Esophagus muscularis mucosa (tissue), 4 donors: Measurements from ENCODE around the gene CRYM. TPM values are rescaled to one million over a fixed set of nuclear protein-coding genes. Genes with fewer than 3 reads are reported as not detected.
"Not testable (repeated sequence)": the region's sequence is repeated elsewhere in the genome, so short reads cannot be mapped to it uniquely, and the experiment has no call there.

Experiments
- DNase-seq: peaks from one replicate; pipeline ENCODE4 v3.0.0-alpha.2; 2017; ENCODE audit errors: extremely low spot score
- H3K27ac ChIP-seq, 4 donors: fragments of 200-600 bp; sonication (generic); replicated peaks in 1 of 4; 1 replicate in 3 of 4; 2 replicates in 1 of 4; pipeline ENCODE4 v1.5.1; 2016 to 2019; ENCODE audit warnings: mild to moderate bottlenecking in 1 of 4
- H3K27me3 ChIP-seq, 4 donors: fragments of 200-600 bp; sonication (generic); one replicate each; pipeline versions ENCODE4 v1.5.1 to v1.6.0; 2016 to 2019
- H3K36me3 ChIP-seq, 4 donors: fragments of 200-600 bp; sonication (generic); one replicate each; pipeline ENCODE4 v1.5.1; 2016 to 2019
- H3K4me1 ChIP-seq, 4 donors: fragments of 200-600 bp; sonication (generic); one replicate each; pipeline ENCODE4 v1.5.1; 2016 to 2019
- H3K4me3 ChIP-seq, 4 donors: fragments of 200-600 bp; sonication (generic); 1 replicate in 2 of 4; 2 replicates in 2 of 4; pipeline ENCODE4 v1.5.1; 2016 to 2019; ENCODE audit warnings: mild to moderate bottlenecking in 4 of 4, moderate library complexity in 1 of 4
- H3K9me3 ChIP-seq, 4 donors: fragments of 200-600 bp; sonication (generic); 1 replicate in 3 of 4; 2 replicates in 1 of 4; pipeline ENCODE4 v1.5.1; 2016 to 2019
- CTCF ChIP-seq, 3 experiments: fragments of 200-600 bp in 2 of 3; fragments of 450-650 bp in 1 of 3; sonication (generic) in 2 of 3; IDR thresholded peaks; one replicate each; pipeline ENCODE4 v1.5.1; 2017 to 2019; ENCODE audit warnings: antibody characterized with exemption in 3 of 3, mild to moderate bottlenecking in 2 of 3, moderate library complexity in 1 of 3
- EP300 ChIP-seq: sonication (generic); formaldehyde crosslinking; IDR thresholded peaks from one replicate; pipeline ENCODE4 v1.6.1; 2017; ENCODE audit warnings: antibody characterized with exemption
- POLR2A ChIP-seq: fragments of 450-650 bp; IDR thresholded peaks from one replicate; pipeline ENCODE4 v1.6.1; 2017; ENCODE audit warnings: antibody characterized with exemption, moderate library complexity, mild to moderate bottlenecking, low read depth
- POLR2AphosphoS5 ChIP-seq, 2 donors: sonication (generic); formaldehyde crosslinking; IDR thresholded peaks; one replicate each; pipeline ENCODE4 v1.6.1; 2017; ENCODE audit warnings: antibody characterized with exemption in 2 of 2
- WGBS: methylation state at CpG from one replicate; pipeline ENCODE4 v1.1.5; 2018; 5-methylcytosine and 5-hydroxymethylcytosine counted together
- intact Hi-C: fragments of 100-400 bp; cut with DNase I; formaldehyde crosslinking; loops from one replicate; pipeline ENCODE4 v1.15.1; 2023
- total RNA-seq, 4 donors: library from RNA; depleted of rRNA; stranded (reverse); fragments of >200 nt; gene quantifications; one replicate each; pipeline versions ENCODE4 v1.1.0 to v1.2.1, GENCODE V29; 2016

Gene CRYM
- total RNA-seq, 4 donors from 2014 or later: 1.0 to 1.2 TPM; not detected in 2

DNA sequence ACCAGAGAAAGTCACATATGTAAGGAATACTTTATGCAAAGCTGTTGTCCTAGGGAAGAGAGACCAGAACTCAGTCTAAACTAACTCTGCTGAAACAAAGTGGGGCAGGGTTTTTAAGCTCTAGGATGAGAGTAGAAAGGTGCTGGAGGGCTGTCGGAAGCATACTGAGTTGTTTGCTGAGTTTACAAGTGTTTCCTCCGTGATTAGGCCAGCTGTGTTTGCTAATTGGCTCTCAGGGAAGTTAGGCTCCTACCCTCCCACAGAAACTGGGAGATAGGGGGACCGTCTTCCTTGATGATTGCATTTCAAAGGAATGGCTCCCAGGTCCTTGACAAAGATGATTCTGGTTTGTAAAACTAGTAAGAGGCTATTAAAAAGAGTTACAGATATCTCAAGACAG is 24.4 kb upstream of the CRYM start:
- Histone ChIP-seq H3K9me3 (no peaks in the 10 kb centered on the region), H3K36me3 (no peaks in the 10 kb centered on the region), H3K4me1 (peaks cover 0 to 24% (median 15%) of the 10 kb centered on the region in 4 donors), H3K4me3 (peak overlapping the region; percentile 64 to 72 (median 68)), H3K27ac (peak overlapping the region in 2 of 4 donors; percentile 81 to 82), H3K27me3 (no peaks in the 10 kb centered on the region)
- no peak for DNase-seq
- intact Hi-C loops: loop anchor here (2.0 to 5.0 kb wide), 2 partner anchors 114 to 250 kb away; no protein-coding TSS in a partner anchor
- TF ChIP-seq POLR2A (no peak), EP300 (no peak), POLR2AphosphoS5 (IDR thresholded peaks at IDR 0.05) (no peak), CTCF (IDR thresholded peaks at IDR 0.05) (no peak)
- 50% methylated on average over 3 of the region's 3 CpGs for WGBS

DNA sequence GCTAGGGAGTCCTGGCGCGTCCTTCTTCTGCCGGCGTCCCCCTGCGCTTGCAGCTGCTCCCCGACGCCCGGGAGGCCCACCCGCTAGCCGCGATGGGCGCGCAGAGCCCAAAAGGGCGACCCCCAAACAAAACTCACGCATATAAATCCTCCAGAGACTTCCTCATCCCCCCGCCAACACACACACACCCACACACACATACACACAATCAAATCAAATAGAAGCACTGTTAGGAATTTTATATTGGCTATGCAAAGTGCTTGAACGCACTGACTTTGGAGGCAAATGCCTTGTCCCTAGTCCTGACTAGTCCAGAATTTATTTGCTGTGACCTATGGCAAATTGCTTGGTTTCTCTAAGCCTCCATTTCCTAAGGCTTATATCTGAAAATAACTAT is 23.8 kb upstream of the CRYM start:
- H3K9me3 ChIP-seq: no peaks in the 10 kb centered on the region
- H3K4me1 ChIP-seq: peaks cover 0 to 24% (median 15%) of the 10 kb centered on the region in 4 donors
- intact Hi-C loops: loop anchor here (2.0 to 5.0 kb wide), 3 partner anchors 113 to 250 kb away; no protein-coding TSS in a partner anchor
- H3K36me3 ChIP-seq: no peaks in the 10 kb centered on the region
- WGBS: 6% methylated on average over 3 of the region's 17 CpGs
- peak overlapping the region; percentile 74 to 87 (median 82) for H3K27ac ChIP-seq
- H3K27me3 ChIP-seq: no peaks in the 10 kb centered on the region
- DNase-seq: no peak
- peak overlapping the region; percentile 64 to 72 (median 68) for H3K4me3 ChIP-seq
- TF ChIP-seq POLR2AphosphoS5 (IDR thresholded peaks at IDR 0.05) (no peak), CTCF (IDR thresholded peaks at IDR 0.05) (no peak), POLR2A (no peak), EP300 (no peak)

- under 1% methylated on average over 26 of the region's 60 CpGs for WGBS
- Histone ChIP-seq H3K36me3 (no peaks in the 10 kb centered on the region), H3K27ac (peak overlapping the region; percentile 74 to 87 (median 82)), H3K4me1 (peaks cover 0 to 24% (median 15%) of the 10 kb centered on the region in 4 donors), H3K4me3 (peak overlapping the region; percentile 64 to 72 (median 68)), H3K9me3 (no peaks in the 10 kb centered on the region), H3K27me3 (no peaks in the 10 kb centered on the region)
- intact Hi-C loops: loop anchor here (2.0 to 5.0 kb wide), 2 partner anchors 139 to 251 kb away; no protein-coding TSS in a partner anchor
- TF ChIP-seq CTCF (IDR thresholded peaks at IDR 0.05) (peak in 2 of 3 experiments; percentile 13 to 42), POLR2A (peak; percentile 14), EP300 (no peak), POLR2AphosphoS5 (IDR thresholded peaks at IDR 0.05) (peak; percentile 21 to 56)
- DNase-seq: no peak
Observed at GRCh38 chr16:21301168-21301894, 23.2 kb upstream of the CRYM start.

DNA sequence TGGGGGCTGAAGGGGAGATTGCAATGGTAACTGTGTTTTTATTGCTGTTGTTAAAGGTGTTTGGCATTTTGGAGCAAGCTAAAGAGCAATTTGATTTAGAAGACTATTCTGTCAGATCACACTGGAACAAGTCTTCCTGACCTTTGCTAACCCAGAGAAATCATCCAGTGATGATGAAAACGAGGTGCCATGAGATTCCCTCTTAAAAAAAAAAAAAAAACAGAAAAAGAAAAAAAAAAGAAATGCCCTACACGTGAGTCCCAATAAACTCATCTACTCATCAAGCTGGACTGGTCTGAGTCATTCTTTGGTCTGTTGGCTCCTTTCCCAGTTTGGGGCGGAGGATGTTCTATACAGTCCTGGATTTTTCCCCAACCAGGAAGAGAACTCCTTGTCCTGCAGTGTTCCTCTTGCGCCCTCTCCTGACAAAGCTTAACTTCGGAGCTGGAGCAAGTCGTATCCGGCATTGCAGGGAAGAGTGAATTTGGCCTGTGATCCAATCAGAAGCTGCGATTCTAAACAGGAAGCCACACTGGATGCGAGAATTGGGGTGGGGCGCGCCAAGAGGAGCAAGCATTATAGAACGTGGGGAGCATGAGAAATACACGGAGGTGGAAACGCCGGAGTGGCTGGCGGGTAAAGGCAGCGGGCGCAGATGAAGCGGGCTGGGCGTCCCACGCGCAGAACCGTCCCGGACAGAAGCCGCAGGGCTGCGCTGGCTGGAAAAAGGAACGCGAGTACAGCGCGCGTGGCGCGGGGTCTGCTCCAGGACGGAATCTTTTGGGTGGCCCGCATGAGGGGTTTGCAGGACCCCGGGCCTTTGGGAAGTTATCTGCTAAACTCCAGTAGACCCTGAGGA is 22.4 kb upstream of the CRYM start:
- H3K9me3 ChIP-seq: no peaks in the 10 kb centered on the region
- TF ChIP-seq POLR2A: no peak
- no peak for TF ChIP-seq EP300
- peak; percentile 84 to 92 (median 86) for TF ChIP-seq CTCF (IDR thresholded peaks at IDR 0.05)
- peak; percentile 82 to 91 for TF ChIP-seq POLR2AphosphoS5 (IDR thresholded peaks at IDR 0.05)
- intact Hi-C loops: loop anchor here (1.0 to 5.0 kb wide), 3 partner anchors 22 to 252 kb away; partner anchors contain the start of gene CRYM
- peaks cover 0 to 24% (median 15%) of the 10 kb centered on the region in 4 donors for H3K4me1 ChIP-seq
- H3K27ac ChIP-seq: peak overlapping the region; percentile 74 to 87 (median 82)
- WGBS: under 1% methylated on average over 20 of the region's 36 CpGs
- H3K27me3 ChIP-seq: no peaks in the 10 kb centered on the region
- H3K4me3 ChIP-seq: peak overlapping the region; percentile 64 to 72 (median 68)
- peak; percentile 98 for DNase-seq
- no peaks in the 10 kb centered on the region for H3K36me3 ChIP-seq

- H3K4me3 ChIP-seq, H3K27ac ChIP-seq, DNase-seq, H3K36me3 ChIP-seq, H3K4me1 ChIP-seq, intact Hi-C loops, H3K9me3 ChIP-seq: not testable (repeated sequence)
- peaks cover 0 to 59% (median 7%) of the 10 kb centered on the region in 4 donors for H3K27me3 ChIP-seq
- WGBS: 97% methylated on average over 3 of the region's 3 CpGs
Observed at GRCh38 chr16:21289789-21290188, 11.7 kb upstream of the CRYM start.
